NCI-H510A treated with DMSO at 0.1 percent for 48 hours (cell line): ENCODE results near the gene ACTRT3.
"Not testable (repeated sequence)": the region's sequence is repeated elsewhere in the genome, so short reads cannot be mapped to it uniquely, and the experiment has no call there.

ENCODE experiments used
- DNase-seq: peaks from one replicate; lab custom pipeline; 2025; lab: John Stamatoyannopoulos, UW

The ACTRT3 gene

DNA sequence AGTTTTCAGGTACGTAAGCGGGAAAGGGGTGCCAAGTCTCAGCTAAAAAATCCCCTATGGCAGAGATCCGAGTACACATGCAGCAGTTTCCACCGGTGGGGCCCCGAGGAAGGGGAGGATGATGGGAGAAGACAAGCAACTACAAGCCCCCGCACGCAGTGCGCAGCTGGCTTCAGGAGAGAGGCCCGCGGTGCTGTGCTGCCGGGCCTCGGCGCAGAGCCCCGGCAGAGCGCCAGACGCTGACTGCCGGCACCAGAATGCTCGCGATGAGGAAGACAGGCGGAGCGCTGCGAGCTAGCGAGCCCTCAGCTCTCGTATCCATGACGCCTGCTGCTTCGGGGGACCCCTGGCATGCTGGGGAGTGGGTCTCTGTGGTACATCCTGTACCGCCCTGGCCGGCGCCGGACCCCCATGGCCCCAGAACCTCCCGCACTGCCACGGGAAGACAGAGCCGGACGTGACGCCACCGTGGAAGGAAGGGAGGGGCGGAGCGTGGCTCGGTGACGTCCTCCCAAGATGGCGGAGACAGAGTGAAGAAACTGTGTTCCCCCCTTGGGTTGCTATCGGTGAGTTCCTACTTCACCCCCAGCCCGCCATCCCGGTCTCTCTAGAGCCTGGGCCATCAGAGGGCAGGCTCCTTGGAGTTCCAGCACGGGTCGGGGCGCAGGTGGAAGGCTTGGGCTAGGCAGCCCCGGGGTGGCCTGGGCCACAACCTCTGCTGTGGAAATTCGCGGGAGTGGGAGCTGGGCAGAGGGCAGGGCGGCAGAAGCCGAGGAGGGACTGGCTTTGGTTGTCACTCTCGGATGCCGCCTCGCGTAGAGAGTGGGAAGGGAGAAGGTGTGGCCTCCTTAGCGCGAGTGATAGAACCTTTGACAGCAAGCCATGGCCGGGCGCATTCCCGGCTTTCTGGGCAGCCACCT is 3.8 kb upstream of the ACTRT3 start, which contains the start of gene MYNN:
MYNN (plus strand) TSS at position 500 of the 920 bp plus-strand sequence. CDS start 900 bp downstream, outside the sequence.
- DNase-seq: peak; percentile 83

DNA sequence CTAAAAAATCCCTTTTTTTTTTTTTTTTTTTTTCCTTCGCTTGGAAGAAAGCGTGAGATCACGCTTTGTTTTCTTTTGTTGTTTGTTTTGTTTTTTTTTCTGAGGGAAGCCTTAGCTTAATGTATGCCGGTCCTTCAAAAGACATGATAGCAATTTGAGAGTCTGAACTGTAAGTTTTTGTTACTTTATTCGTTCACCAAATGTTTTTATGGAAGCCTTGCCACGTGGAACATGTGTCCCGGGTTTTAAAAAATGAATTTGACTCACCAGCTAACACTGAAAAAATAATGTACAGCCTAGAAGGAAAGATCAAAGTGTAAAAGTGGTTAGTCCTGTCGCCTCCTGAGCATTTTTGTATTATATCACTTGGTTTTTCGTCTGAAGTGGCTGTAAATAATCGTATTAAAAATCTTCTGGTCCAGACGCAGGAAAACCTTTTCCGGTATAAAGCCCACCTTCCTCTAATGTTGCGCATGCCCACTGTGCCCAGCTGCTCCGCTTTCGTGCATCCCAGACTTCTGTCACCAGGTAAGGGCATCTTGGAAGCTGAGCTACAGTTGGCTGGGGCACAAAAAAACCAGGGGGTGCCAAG is 3.0 kb upstream of the ACTRT3 start:
- DNase-seq: peak; percentile 87

DNA sequence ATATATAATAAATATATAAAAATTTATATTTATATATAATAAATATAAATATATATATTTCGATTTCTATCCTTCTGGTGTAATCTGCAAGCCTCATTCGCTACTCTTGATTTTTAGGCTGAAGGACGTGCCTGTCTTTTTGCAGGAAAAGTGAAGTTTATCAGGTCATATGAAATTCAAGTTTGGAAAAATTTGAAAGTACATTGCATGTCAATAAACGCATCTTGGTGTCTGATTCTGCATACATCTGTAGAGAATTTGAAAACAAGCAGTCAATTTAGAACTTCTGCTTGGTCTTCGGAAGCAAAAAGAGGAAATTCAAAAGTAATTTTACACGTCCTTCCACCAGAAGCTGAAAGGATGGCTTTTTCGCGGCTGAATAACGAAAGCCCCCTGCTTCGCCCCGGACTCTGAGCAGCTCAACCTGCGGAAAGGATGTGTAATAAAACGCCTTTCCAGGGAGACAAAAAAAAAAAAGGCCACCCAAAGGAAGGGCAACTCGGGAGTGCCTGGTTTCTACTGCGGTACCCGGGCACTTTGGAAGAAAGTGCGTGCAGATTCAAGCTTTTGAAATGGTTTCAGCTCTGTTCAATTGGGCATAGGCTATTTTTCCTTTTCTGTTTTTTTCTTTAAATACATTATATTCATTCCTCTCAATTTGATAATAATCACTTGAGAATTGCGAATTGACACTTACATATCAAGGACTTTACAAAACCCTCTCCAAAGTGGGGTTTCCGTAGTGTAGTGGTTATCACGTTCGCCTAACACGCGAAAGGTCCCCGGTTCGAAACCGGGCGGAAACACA is 2.3 kb upstream of the ACTRT3 start:
- peak; percentile 95 for DNase-seq

DNA sequence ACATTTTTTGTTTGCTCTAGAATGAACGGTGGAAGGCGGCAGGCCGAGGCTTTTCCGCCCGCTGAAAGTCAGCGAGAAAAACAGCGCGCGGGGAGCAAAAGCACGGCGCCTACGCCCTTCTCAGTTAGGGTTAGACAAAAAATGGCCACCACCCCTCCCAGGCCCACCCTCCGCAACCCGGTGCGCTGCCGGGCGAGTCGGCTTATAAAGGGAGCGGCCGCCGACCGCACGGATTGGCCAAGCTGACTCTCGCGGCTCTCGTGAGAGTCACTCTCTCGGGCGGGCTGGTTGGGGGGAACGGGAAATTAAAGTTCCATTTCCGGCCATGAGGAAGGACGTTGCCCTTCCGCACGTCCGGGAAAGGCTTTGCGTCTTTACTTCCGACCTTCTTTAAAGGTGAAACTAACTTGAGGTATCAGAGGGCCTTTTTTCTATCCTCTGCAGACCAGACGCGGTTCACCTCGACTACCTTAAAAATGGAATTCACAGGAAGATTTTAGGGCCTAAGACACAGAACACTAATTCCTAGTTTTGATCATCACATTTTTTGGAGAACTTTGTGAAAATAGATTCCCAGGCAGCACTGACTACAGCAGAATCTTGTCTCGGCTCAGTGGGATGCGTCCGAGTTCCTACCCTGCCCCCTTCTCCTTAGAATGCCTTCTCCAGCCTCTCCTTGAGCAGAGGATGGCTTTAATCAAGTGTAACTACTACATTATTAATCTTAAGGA is 4.3 kb downstream of the ACTRT3 start, which contains the start of gene TERC:
TERC (minus strand) TSS at position 179 of the 731 bp plus-strand sequence.
- DNase-seq: peak; percentile 63

DNA sequence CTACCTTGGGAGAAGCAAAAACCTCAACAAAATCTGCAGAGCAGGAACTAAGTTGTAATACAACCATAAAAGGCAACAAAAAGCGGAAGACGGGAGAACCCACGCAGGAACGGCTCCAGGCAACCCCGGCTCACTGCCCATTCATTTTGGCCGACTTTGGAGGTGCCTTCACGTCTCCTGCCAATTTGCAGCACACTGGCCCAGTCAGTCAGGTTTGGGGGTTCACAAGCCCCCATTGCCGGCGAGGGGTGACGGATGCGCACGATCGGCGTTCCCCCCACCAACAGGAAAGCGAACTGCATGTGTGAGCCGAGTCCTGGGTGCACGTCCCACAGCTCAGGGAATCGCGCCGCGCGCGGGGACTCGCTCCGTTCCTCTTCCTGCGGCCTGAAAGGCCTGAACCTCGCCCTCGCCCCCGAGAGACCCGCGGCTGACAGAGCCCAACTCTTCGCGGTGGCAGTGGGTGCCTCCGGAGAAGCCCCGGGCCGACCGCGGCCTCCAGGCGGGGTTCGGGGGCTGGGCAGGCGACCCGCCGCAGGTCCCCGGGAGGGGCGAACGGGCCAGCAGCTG is 5.0 kb downstream of the ACTRT3 start:
- no peak for DNase-seq

DNA sequence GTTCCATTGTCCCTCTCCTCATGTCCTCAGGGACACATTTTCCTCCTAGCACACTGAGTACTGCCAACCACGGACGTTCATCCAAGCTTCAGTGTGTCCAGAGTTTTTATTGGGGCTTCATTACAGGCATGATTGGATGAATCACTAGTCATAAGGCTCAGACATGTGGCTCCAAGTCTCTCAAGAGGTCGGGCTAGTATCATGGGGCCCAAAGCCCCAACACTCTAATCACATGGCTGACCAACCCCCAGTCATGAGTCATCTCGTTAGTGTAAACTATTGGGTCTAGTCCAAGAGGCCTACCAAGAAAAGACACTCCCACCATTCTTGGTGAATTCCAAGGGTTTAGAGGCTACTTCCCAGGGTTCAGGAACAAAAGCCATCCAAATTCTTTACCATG is 8.9 kb downstream of the ACTRT3 start:
- no peak for DNase-seq

DNA sequence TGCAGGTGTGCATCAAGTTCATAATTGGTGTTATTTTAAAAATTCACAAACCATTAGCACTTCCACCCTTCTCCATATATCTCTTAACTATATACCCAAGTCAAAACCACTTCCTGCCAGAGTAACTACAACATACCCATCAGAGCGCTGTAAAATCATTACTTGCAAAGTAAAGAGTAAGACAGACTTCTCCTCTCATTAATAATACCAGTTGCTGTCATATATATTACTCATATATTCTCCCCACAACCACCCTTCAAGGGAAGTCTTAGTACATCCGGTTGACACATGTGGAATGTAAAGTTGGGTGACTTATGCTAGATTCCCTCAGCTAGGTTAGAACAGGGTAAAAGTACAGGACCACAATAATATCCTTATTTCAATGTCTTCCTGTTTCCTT is 10.1 kb downstream of the ACTRT3 start:
- DNase-seq: no peak

DNA sequence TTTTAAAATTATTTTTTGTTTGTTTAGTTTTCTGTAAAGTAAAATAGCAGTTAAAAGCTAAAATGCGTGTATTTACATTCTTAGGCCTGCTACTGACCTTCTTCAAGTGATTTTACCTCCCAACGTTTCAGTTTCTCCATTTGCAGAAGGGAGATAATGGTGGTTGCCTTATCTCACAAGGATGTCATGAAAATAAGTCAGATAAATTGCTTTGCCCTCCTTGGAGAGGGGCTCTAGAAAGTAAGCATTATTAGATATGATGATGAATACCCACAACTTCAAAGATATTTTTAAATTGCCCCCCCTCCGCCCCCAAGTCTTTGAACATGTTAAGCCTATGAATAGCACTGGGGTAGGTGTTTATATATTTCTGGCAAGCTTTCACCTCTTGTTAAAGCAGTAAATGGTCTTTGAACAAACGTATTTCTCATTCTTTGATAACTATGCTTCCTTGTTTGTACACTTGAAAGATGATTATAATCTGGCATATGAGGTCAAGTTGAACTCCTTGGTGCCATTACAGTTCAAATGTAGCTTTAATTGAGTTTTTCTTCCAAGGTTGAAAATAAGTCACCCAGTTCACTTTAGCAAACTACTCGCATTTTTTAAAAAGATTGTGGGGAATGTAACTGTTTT is 10.9 kb downstream of the ACTRT3 start:
- DNase-seq: no peak

DNA sequence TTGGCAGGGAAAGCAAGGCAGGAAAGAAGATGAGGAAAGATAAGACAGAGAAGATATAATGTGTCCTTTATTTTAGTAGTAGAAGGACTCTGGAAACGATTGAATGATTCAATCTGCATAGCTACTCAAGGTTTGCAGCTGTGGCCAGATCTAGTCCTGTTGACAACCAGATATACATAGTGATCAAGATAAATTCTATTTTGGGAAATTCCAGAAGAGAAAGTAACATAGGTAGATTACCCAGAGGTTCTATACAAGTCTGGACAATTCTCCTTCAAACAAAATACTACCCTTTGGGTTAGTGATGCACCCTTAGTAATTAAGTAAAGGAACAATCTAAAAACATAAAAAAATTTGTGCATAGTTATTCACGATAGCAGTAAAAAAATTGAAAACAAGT is 13.9 kb downstream of the ACTRT3 start:
- DNase-seq: no peak

DNA sequence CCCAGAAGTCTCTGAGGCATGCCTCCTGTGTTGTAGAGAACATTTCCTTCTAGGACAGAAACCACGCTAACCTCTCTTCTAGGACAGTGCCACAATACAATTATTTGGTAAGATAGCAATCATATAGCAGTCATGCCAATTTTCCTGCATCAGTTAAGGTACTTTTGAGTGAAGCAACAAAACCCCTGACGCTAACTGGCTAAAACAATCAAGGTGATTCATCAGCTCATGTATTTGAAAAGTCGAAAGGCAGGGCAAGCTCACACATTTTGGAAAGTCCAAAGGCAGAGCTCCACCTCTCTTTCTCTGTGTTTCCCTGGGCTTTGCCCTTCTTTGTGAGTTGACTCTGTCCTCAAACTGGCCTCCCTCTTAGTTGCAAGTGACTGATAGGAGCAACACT is 14.7 kb downstream of the ACTRT3 start:
- no peak for DNase-seq

DNA sequence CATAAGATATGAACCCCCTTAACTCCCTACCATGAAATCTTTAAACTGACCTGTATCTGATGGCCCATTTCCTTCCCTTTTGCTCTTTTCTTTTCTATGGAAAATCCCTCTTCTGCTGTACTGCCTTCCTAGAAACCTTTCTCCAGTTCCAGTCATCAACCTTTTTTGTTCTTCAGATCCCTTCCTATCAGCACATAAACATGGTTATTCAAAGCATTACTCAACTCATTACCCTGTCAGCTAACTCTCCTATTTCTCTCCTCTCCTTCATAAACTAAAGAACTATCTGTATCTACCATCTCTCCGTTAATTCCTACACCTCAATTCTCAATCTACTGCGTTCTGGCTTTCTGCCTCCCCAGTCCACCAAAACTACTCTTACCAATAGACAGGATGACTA is 17.5 kb downstream of the ACTRT3 start:
- DNase-seq: no peak

DNA sequence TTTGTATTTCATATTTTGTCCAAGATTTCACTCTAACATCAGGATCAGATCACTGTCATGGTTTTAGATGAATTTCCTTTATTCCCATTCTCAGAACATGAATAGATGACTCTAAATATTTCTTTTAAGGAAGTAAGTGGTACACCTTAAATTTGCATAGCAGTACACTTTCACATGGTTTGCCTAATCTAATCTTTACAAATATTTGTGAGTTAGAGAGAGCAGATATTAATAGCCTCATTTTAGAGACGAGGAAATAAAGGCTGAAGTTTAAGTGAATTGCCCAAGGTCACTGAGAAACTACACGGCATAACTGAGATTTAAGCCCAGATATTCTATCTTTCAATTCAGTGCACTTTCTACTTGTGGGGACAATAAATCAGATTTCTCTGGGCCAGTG is 18.7 kb downstream of the ACTRT3 start:
- no peak for DNase-seq

DNA sequence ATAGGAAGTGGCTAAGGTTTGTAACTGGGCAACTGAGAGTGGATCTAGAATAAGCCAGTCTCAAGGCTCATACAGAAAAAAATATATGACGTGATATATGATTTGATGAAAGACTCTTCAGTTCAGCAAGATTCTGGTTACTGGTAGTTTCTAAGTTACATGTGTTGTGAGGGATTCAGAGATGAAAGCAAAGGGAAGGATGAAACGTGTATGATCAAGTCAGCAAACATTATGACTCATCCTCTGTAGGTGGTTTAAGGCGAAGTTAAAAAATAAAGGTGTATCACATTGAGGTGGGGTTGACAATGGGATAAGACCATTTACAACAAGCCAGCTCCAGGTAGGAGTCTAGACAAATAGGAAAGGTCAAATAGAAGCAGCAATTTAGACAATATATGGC is 20.7 kb downstream of the ACTRT3 start:
- DNase-seq: no peak

DNA sequence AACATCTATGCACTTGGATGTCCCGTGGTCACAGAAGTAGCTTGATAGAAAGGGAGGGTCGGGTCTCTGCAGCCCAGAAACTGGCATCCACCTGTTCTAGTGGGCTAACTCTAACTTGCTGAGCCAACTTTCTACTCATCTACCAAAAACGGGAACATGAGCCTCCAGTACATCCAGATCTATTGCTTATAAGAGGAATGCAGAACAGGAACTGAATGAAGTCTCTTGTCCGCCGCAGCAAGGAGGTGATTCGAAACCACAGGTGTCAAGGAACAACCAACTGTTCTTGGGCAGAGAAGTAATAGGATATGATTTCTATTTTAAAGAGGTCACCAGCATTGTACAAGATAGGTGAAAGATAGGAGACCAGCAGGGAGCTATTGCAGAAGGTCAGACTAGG is 22.4 kb downstream of the ACTRT3 start:
- no peak for DNase-seq

DNA sequence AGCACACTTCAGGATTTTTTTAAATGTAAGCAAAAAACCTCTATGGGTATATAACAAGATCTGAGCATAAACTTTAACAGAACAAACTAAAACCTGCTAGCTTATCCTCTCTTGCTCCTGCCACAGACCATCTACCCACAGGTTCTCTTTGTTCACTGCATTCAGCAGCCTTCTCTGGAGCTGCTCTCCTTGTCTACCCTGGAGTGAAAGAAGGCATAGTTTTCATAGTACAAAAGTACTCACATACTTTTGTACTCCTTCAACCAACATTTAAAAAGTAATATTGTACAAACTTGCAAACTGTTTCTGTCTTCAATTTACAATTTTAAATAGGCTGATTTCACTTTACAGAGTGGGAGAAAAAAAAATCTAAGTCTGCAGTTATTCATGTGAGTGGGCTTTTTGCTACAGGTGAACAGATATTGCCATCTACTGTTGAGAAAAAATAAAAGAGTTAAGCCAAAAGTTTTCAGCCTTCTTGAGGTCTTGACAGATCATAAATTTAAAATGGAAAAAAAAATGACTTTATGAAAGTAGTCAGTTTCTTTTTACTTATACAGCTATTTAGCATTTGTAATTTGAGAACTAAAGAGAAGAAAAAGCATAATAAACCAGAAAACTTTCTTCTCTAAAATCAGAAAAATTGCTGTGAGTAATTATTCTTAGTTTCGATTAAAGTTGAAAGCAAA is 24.9 kb downstream of the ACTRT3 start:
- peak; percentile 20 for DNase-seq

DNA sequence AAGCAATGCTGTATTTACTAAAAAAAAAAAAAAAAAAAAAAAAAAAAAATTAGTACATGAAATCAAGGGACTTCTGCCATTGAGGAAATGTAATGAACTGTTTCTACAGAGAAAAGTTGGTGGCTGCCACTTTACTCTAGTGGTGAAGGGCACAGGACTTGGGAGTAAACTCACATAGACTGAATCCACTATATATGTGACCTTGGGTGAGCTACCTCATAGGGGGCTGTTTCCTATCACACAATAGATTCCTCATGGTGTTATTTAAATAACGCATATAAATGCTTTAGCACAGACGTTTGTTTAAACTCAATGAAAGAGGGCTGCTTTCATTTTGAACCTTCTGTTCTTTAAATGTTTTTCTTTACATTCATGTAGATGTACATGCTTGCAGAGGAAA is 30.3 kb downstream of the ACTRT3 start:
- no peak for DNase-seq

DNA sequence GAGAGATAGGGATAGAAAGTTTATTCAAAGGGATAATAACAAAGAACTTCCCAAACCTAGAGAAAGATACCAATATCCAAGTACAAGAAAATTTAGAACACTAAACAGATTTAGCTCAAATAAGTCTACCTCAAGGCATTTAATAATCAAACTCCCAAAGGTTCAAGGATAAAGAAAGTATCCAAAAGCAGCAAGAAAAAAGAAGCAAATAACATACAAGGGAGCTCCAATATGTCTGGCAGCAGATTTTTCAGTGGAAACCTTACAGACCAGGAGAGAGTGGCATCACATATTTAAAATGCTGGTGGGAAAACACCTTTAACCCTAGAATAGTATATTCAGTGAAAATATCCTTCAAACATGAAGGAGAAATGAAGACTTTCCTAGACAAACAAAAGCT is 37.5 kb downstream of the ACTRT3 start:
- DNase-seq: not testable (repeated sequence)

DNA sequence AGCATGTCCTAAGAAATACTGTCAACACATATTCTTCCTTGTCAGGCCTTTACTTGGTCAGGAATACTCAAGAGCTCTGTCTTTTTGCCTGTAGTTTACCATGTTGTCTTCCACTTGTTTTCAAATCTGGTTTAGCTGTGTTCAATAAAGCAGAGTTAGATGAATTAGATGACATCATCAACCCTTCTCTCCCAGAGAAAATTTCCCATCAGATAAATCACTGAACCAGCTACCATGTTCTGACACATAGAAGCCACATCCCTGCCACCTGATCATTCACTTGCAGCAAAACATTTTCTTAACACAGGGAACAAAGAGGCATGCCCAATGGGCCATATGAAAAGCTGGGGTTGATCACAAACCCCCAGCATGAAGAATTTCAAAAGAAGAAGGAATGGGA is 46.6 kb downstream of the ACTRT3 start:
- no peak for DNase-seq

DNA sequence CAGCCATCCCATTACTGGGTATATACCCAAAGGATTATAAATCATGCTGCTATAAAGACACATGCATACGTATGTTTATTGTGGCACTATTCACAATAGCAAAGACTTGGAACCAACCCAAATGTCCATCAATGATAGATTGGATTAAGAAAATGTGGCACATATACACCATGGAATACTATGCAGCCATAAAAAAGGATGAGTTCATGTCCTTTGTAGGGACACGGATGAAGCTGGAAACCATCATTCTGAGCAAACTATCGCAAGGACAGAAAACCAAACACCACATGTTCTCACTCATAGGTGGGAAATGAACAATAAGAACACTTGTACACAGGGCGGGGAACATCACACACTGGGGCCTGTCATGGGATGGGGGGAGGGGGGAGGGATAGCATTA is 50.9 kb downstream of the ACTRT3 start:
- DNase-seq: not testable (repeated sequence)
